ENCODE results near the gene MUC12. TPM values are rescaled to one million over a fixed set of nuclear protein-coding genes. Genes with fewer than 3 reads are reported as not detected.
A peak's percentile ranks its signal among the peaks of the same experiment; 100 is the strongest.
"Not testable (repeated sequence)": the region's sequence is repeated elsewhere in the genome, so short reads cannot be mapped to it uniquely, and the experiment has no call there.

MUC12 gene
- total RNA-seq, 2 donors from 2014 or later: 1.6 TPM; not detected in 1

- not testable (repeated sequence) for H3K4me3 Mint-ChIP-seq; DNase-seq; H3K36me3 Mint-ChIP-seq (ENCODE audit: insufficient read depth in 2 of 2); H3K9me3 Mint-ChIP-seq; ATAC-seq (replicated peaks in 1 of 2); H3K27ac Mint-ChIP-seq; H3K4me1 Mint-ChIP-seq (ENCODE audit: low read depth)
- H3K27me3 Mint-ChIP-seq (ENCODE audit: low read depth): peaks cover 12% of the 10 kb centered on the region
These were observed 15.0 kb downstream of the MUC12 start for GRCh38 chr7:100984241-100984918.

GRCh38 chr7:100985033-100985797 lies 15.8 kb downstream of the MUC12 start:
- ATAC-seq (replicated peaks in 1 of 2); H3K9me3 Mint-ChIP-seq; H3K27ac Mint-ChIP-seq; H3K4me1 Mint-ChIP-seq (ENCODE audit: low read depth); H3K36me3 Mint-ChIP-seq (ENCODE audit: insufficient read depth in 2 of 2); DNase-seq; H3K4me3 Mint-ChIP-seq: not testable (repeated sequence)
- H3K27me3 Mint-ChIP-seq (ENCODE audit: low read depth): peaks cover 12% of the 10 kb centered on the region

GRCh38 chr7:100991631-100992030 lies 22.3 kb downstream of the MUC12 start:
- no peak overlapping the region for H3K4me3 Mint-ChIP-seq
- no peaks in the 10 kb centered on the region for H3K36me3 Mint-ChIP-seq (ENCODE audit: insufficient read depth in 2 of 2)
- H3K4me1 Mint-ChIP-seq (ENCODE audit: low read depth): no peaks in the 10 kb centered on the region
- no peak overlapping the region for H3K27ac Mint-ChIP-seq
- DNase-seq (no peak), ATAC-seq (replicated peaks in 1 of 2) (no peak)
- no peaks in the 10 kb centered on the region for H3K9me3 Mint-ChIP-seq
- H3K27me3 Mint-ChIP-seq (ENCODE audit: low read depth): no peaks in the 10 kb centered on the region

- H3K4me1 Mint-ChIP-seq (ENCODE audit: low read depth); H3K4me3 Mint-ChIP-seq; H3K9me3 Mint-ChIP-seq; DNase-seq; H3K27ac Mint-ChIP-seq; H3K36me3 Mint-ChIP-seq (ENCODE audit: insufficient read depth in 2 of 2); H3K27me3 Mint-ChIP-seq (ENCODE audit: low read depth); ATAC-seq (replicated peaks in 1 of 2): not testable (repeated sequence)
These were observed 22.9 kb downstream of the MUC12 start for GRCh38 chr7:100992280-100992679.

- not testable (repeated sequence) for H3K27ac Mint-ChIP-seq
These were observed 25.3 kb downstream of the MUC12 start for GRCh38 chr7:100994671-100995070.

GRCh38 chr7:100998530-100998929 lies 29.2 kb downstream of the MUC12 start:
- H3K27ac Mint-ChIP-seq; H3K4me1 Mint-ChIP-seq (ENCODE audit: low read depth); DNase-seq: not testable (repeated sequence)

More at GRCh38 chr7:100994671-100995070, 25.3 kb downstream of the MUC12 start:
- not testable (repeated sequence) for ATAC-seq (replicated peaks in 1 of 2); H3K4me1 Mint-ChIP-seq (ENCODE audit: low read depth); DNase-seq; H3K9me3 Mint-ChIP-seq; H3K4me3 Mint-ChIP-seq; H3K36me3 Mint-ChIP-seq (ENCODE audit: insufficient read depth in 2 of 2); H3K27me3 Mint-ChIP-seq (ENCODE audit: low read depth)

GRCh38 chr7:100999334-100999733 lies 30.0 kb downstream of the MUC12 start:
- H3K36me3 Mint-ChIP-seq (ENCODE audit: insufficient read depth in 2 of 2); H3K4me3 Mint-ChIP-seq; ATAC-seq (replicated peaks in 1 of 2); H3K27me3 Mint-ChIP-seq (ENCODE audit: low read depth); DNase-seq; H3K9me3 Mint-ChIP-seq; H3K4me1 Mint-ChIP-seq (ENCODE audit: low read depth); H3K27ac Mint-ChIP-seq: not testable (repeated sequence)

More at GRCh38 chr7:100998530-100998929, 29.2 kb downstream of the MUC12 start:
- not testable (repeated sequence) for H3K36me3 Mint-ChIP-seq (ENCODE audit: insufficient read depth in 2 of 2); H3K9me3 Mint-ChIP-seq; ATAC-seq (replicated peaks in 1 of 2); H3K4me3 Mint-ChIP-seq; H3K27me3 Mint-ChIP-seq (ENCODE audit: low read depth)

- not testable (repeated sequence) for H3K4me1 Mint-ChIP-seq (ENCODE audit: low read depth); DNase-seq; H3K27ac Mint-ChIP-seq; H3K4me3 Mint-ChIP-seq; H3K9me3 Mint-ChIP-seq; H3K27me3 Mint-ChIP-seq (ENCODE audit: low read depth); ATAC-seq (replicated peaks in 1 of 2); H3K36me3 Mint-ChIP-seq (ENCODE audit: insufficient read depth in 2 of 2)
These were observed 30.7 kb downstream of the MUC12 start for GRCh38 chr7:101000025-101000424.

GRCh38 chr7:101002333-101002732 lies 33.0 kb downstream of the MUC12 start:
- not testable (repeated sequence) for H3K4me3 Mint-ChIP-seq; H3K27ac Mint-ChIP-seq; H3K27me3 Mint-ChIP-seq (ENCODE audit: low read depth); H3K36me3 Mint-ChIP-seq (ENCODE audit: insufficient read depth in 2 of 2); H3K4me1 Mint-ChIP-seq (ENCODE audit: low read depth); ATAC-seq (replicated peaks in 1 of 2); DNase-seq; H3K9me3 Mint-ChIP-seq

GRCh38 chr7:101007361-101007760 lies 38.0 kb downstream of the MUC12 start:
- not testable (repeated sequence) for H3K4me3 Mint-ChIP-seq; H3K9me3 Mint-ChIP-seq; DNase-seq; H3K4me1 Mint-ChIP-seq (ENCODE audit: low read depth); ATAC-seq (replicated peaks in 1 of 2); H3K27me3 Mint-ChIP-seq (ENCODE audit: low read depth); H3K36me3 Mint-ChIP-seq (ENCODE audit: insufficient read depth in 2 of 2); H3K27ac Mint-ChIP-seq

GRCh38 chr7:101009629-101010028 lies 40.3 kb downstream of the MUC12 start:
- Mint-ChIP-seq H3K4me1 (ENCODE audit: low read depth) (no peaks in the 10 kb centered on the region), H3K36me3 (ENCODE audit: insufficient read depth in 2 of 2) (no peaks in the 10 kb centered on the region), H3K4me3 (no peak overlapping the region), H3K9me3 (no peaks in the 10 kb centered on the region), H3K27me3 (ENCODE audit: low read depth) (peaks cover 9% of the 10 kb centered on the region), H3K27ac (no peak overlapping the region)
- ATAC-seq (replicated peaks in 1 of 2) (no peak), DNase-seq (no peak)

- H3K36me3 Mint-ChIP-seq (ENCODE audit: insufficient read depth in 2 of 2): no peaks in the 10 kb centered on the region
- H3K27ac Mint-ChIP-seq: no peak overlapping the region
- peaks cover 14% of the 10 kb centered on the region for H3K4me1 Mint-ChIP-seq (ENCODE audit: low read depth)
- H3K9me3 Mint-ChIP-seq: no peaks in the 10 kb centered on the region
- DNase-seq (no peak), ATAC-seq (replicated peaks in 1 of 2) (no peak)
- peaks cover 20% of the 10 kb centered on the region for H3K27me3 Mint-ChIP-seq (ENCODE audit: low read depth)
- H3K4me3 Mint-ChIP-seq: no peak overlapping the region
These were observed 43.6 kb downstream of the MUC12 start for GRCh38 chr7:101012931-101013330.

GRCh38 chr7:101015626-101016025 lies 46.3 kb downstream of the MUC12 start:
- H3K4me3 Mint-ChIP-seq: peak overlapping the region; percentile 54 to 59
- H3K4me1 Mint-ChIP-seq (ENCODE audit: low read depth): peaks cover 24% of the 10 kb centered on the region
- DNase-seq (no peak), ATAC-seq (replicated peaks in 1 of 2) (no peak)
- no peaks in the 10 kb centered on the region for H3K9me3 Mint-ChIP-seq
- H3K36me3 Mint-ChIP-seq (ENCODE audit: insufficient read depth in 2 of 2): no peaks in the 10 kb centered on the region
- H3K27me3 Mint-ChIP-seq (ENCODE audit: low read depth): peaks cover 15% of the 10 kb centered on the region
- no peak overlapping the region for H3K27ac Mint-ChIP-seq

All from activated T-cell treated with anti-CD3 and anti-CD28 coated beads, Interleukin-2, amount 50 U/mL, for 72 hours (primary cell).